NCI-H1930 (cell line): ENCODE results near the gene SPAG17.

Experiments used
- DNase-seq, 2 experiments: peaks; one replicate each; lab custom pipeline; 2025; lab: John Stamatoyannopoulos, UW

SPAG17 gene

GRCh38 chr1:118118873-118119463, 66.1 kb downstream of the SPAG17 start:
- DNase-seq: no peak

DNA sequence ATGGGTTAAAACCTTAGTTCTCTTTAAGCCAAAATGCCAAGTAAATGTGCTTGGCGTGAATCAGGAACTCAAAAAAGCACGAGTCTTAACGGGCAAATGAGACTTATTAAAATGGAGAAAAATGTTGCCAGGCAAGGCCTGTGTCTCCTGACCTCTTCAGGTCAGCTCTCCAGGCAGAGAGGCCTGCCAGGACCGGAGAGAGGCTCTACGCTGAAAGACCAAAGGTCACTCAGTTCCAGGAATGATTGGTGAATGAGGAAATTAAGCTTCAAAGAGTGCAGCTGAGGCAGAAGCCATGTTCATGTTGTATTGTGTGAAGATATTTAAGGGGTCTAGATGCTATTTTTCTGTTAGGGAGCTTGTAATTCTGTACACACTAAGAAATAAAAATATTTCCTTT, 66.6 kb downstream of the SPAG17 start:
- no peak for DNase-seq

DNA sequence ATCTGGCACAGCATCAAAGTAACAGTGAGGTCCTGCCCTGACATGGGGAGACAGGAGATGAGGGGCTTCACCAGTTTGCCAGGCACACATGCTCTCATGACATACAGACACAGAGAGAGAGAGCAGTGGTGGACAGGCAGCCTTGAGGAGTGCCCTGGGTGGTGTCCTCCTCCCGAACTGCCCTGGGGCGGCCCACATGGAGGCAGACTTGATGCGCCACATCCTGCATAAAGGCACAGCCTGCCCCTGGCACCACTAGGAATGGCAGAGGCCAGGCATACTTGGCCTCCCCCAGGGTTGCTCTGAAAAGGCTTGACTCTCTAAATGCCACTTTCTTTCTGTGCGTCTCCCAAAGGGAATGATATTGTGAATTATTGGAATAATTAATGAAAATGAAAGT, 67.5 kb downstream of the SPAG17 start:
- no peak for DNase-seq

GRCh38 chr1:118116909-118117308, 68.1 kb downstream of the SPAG17 start:
- no peak for DNase-seq

GRCh38 chr1:118116401-118116800, 68.6 kb downstream of the SPAG17 start:
- no peak for DNase-seq

- DNase-seq: no peak
Observed at GRCh38 chr1:118115567-118116295, 69.3 kb downstream of the SPAG17 start.

DNA sequence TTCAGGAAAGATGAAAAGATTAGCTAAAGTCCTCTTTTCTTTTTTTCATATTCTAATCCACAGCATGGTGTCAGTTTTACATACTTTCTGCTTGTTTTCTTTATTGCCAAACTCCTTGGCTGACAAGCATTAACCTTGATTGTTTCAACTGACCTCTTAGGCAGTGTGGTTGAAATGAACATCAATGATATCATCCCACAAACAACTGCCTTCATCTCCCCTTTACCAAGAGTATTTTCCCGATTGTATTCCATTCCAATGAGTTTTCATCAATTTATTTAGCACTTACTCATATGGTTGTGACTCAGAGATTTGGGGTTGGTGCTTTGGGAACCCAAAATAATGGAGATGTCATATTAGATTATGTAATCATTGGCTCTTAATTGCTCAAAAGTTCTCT, 71.8 kb downstream of the SPAG17 start:
- no peak for DNase-seq

DNA sequence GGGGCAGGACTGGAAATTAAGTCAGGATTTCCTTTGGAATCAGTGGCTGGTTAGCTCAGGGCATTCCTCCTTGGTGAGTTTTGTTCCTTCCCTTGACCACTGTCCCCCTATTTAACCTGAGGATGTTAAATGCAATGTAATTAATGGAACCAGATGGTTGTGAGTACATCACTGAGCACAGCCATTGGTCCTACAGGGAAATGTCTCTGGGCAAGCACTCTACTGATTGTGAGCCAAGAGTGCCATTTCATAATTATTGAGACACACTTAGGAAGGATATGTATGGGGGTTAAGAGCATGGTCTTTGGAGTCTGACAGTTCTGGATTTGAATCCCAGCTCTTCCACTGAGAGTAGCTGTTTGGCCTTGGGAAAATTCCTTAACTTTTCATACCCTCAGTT, 74.4 kb downstream of the SPAG17 start:
- no peak for DNase-seq

DNA sequence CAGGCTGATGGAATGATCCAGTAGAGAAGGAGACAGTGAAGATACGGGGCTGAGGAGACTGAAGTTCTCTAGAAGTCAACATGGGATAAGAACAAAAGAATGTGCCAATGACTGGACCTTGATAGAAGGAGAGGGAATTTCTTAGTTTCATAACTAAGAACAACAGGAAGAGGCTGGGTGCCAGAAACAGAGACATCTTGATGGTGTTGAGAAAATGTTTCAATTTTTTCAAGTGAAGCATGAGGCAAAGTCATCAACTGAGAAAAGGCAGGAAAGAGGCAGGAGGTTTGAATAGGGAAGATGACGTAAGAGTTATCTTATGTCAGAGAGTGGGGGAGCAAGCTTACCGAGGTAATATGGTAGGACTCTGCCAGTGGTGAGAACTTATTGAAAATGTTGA, 80.1 kb downstream of the SPAG17 start:
- no peak for DNase-seq

GRCh38 chr1:118102445-118102844, 82.6 kb downstream of the SPAG17 start:
- no peak for DNase-seq

DNA sequence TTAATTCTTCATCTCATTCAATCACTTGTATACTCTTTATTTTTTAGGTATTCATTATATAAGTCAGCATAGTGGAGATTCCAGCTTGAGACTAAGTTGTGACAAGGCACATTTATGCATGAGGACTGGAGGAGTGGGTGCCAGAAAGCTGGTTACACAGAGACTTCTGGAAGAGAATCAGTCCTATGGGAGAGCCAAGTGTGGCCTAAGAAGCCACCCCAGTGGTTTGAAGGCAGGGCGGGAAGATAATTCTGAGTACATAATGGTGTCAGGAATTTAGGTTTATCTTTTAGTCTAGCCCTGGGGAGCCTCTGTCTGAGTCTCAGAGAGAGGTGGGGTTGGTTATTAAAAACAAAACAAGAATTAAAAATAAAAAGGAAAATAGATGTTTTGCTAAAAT, 83.0 kb downstream of the SPAG17 start:
- no peak for DNase-seq

DNA sequence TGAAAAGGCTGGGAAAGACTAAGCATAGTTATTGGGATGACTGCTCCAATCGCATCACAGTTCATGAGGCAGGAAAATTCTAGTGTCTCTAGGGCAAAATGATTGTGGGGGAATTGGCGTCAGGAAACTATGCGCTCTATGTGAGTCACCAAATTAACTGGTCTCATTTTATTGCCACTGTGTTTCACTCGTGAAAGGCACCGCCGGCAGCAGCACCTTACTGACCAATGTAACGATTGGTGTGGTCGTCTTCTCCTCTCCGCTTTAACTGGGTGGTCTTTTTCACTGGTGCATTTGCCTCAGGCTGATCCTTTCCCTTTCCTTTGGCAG, 83.5 kb downstream of the SPAG17 start:
- peak in 1 of 2 experiments; percentile 41 for DNase-seq

DNA sequence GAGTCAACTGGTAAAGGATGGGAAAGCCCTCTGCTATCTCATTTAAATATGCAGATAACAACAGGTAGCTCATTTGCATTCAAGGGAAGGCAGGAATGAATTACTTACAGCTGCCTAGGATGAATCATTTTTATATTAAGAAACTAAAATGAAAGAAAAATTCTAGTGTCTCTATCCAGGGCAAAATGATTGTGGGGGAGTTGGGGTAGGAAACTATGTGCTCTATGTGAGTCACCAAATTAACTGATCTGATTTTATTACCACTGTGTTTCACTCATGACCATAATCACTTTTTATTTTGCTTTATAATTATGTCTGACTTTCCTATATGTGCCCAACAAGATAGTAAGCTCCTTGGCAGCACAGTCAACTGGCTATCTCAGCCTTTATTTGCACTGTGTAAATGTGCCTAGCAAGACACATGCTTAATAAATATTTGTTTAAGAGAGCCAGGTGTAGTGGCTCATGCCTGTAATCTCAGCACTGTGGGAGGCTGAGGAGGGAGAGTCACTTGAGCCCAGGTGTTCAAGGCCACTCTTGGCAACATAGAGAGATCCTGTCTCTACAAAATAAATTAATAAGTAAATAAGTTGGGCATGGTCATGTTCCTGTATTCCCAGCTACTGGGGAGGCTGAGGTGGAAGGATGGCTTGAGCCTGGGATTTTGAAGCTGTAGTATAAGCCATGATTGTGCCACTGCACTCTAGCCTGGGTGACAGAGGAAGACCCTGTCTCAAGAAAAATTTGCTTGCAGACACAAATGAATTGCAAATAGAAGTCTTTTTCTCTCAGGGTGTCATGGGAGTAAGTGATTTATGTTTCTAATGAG, 84.1 kb downstream of the SPAG17 start:
- peak in 1 of 2 experiments; percentile 67 for DNase-seq

GRCh38 chr1:118099686-118100085, 85.3 kb downstream of the SPAG17 start:
- DNase-seq: no peak

DNA sequence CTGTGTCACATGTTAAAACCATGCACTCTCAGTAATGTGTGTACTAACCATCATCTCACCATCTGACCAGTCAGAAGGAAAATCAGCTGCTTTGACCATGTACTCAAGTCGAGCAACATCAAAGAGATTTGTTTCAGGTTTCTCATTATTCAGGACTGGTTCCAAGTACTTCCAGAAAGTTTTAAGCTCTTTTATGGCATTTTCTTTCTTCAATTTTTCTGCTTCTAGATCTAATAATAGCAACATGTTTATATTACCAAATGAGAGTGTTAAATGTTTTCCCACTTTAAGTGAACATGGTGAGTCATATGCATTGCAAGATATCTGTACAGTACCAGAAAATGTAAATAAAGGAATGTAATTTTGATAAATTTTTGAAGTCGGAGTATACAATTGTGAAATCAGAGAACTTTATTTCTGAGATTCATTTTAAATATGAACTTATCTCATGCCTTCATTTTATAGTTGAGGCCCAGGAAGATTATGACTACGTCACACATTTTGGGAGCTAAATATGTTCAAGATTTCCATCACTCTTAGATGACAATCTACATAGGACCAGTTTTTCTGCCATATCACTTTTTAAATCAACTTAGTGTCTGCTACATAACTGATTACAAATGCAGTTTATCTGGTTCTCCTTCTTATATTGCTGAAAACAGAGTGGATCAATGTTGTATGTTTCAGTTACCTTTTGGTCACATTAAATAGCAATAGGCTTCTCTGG, 87.2 kb downstream of the SPAG17 start:
- DNase-seq: no peak

DNA sequence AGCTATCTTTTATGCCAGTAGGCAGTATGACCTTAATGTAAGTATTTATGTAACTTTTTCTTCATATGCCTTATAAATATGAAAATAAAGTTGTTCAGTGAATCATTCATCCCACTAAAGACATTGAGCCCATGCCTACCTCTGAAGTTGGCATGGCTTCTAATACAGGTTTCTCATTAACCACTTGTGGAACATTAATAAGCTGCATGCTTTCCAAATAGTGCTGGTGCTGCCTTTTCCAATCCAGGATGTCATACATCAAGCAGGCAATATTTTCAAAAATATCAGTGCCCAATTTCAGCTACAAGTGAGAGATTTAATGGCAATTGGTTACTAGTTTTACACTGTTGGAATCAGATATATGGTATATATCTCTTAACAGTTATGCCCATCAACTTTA, 92.0 kb downstream of the SPAG17 start:
- DNase-seq: no peak

DNA sequence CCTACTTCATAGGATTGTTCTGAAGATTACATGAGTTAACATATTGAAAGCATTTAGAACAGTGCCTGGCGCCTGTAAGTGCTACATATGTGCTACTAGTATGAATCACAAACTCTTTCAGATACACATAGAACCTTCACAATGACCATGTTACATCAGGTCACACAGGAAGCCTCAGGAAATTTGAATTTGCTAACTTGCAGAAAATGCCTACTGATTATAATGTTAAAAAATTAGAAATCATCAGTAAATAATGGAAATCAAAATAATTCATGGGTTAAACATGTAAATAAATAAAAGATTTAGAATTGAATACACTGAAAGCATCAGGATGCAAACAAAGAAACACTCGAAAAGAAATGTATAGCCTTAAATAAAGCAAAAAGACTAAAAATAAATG, 94.9 kb downstream of the SPAG17 start:
- no peak for DNase-seq

DNA sequence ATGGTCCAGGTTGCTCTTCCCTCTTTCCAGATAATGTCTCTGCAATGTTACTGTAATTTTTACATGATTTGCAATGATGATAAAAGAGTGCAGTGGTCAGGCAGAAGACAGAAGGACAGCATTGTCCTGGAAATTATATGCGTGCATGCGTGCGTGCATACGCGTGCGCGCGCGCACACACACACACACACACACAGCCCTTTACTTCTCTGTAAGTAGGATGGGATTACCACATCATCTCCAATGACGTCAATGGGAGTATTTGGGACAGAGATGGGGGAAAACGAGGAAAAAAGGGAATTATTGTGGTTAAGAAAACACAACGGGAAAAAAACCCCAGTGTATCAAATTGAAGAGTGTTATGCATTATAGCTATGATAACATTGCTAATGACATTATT, 99.7 kb downstream of the SPAG17 start:
- DNase-seq: no peak

DNA sequence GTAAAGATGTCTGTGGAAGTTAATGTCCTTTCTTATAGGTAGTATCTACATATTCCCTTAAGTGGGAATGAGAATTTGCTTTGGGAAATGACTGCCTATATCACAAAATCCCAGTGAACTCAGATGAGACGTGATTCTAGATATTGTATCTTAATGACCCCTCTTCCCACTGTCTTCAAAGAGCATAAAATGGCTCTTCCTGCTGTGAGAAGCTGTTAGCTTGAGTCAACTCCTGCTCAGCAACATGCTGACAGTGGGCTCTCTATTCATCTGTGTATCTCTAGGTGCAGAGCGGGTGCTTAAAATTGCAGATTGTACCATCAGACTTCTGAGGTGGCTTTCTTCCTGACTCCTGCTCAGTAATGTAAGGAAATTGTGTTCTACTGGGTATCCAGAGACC, 100.6 kb downstream of the SPAG17 start:
- no peak for DNase-seq

DNA sequence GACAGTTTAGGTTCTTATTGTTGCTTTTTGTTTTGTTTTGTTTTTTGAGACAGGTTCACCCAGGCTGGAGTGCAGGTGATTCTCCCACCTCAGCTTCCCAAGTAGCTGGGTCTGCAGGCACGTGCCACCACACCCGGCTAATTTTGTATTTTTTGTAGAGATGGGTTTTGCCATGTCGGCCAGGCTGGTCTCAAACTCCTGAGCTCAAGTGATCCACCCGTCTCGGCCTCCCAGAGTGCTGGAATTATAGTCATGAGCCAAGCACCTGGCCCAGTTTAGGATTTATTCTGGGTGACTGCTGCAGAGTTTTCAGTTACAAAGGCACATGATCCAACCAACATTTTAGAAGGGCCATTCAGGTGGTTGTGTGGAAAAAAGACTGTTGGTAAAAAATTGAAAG, 102.0 kb downstream of the SPAG17 start:
- no peak for DNase-seq

DNA sequence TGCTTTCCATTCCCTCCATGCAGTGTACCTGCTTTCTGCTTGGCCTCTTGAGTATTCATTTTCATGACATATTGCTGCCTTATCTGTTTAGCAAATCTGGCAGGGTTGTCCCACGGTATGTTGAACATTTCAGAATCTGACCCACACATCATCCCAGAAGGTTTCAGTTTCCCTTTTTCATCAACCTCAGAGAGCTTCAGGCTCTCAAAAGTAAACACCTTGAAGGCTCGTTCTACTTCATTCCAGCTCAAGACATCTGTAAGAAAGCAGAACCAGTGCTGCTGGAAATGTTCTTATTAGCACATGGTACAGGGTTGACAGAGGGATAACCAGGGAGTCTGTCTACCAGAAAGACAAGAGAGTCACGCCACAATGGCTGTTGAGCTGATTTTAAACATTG, 103.6 kb downstream of the SPAG17 start:
- no peak for DNase-seq

GRCh38 chr1:118077331-118078045, 107.5 kb downstream of the SPAG17 start:
- DNase-seq: no peak
